Type B pancreatic cell (in vitro differentiated cells): Measurements from ENCODE around the gene ANKS6. TPM values are rescaled to one million over a fixed set of nuclear protein-coding genes. Genes with fewer than 3 reads are reported as not detected.
A peak's percentile ranks its signal among the peaks of the same experiment; 100 is the strongest.

ENCODE experiments used
- DNase-seq: peaks from one replicate; pipeline ENCODE4 v3.0.0; 2021; ENCODE audit warnings: mixed read lengths; ENCODE audit not compliant: unreplicated experiment; ENCODE audit errors: extremely low spot score
- H3K27ac Mint-ChIP-seq: 2 replicates; pipeline ENCODE4 v1.8.0; 2021; ENCODE audit warnings: mild to moderate bottlenecking, mixed read lengths
- H3K27me3 Mint-ChIP-seq: 2 replicates; pipeline ENCODE4 v1.8.0; 2021; ENCODE audit warnings: mixed read lengths
- H3K36me3 Mint-ChIP-seq: 2 replicates; pipeline ENCODE4 v1.8.0; 2021; ENCODE audit warnings: mixed read lengths
- H3K4me1 Mint-ChIP-seq: one replicate; pipeline ENCODE4 v1.8.0; 2021; ENCODE audit warnings: mixed read lengths; ENCODE audit not compliant: unreplicated experiment
- H3K4me3 Mint-ChIP-seq: 2 replicates; pipeline ENCODE4 v1.8.0; 2021; ENCODE audit warnings: mild to moderate bottlenecking, mixed read lengths
- H3K9me3 Mint-ChIP-seq: 2 replicates; pipeline ENCODE4 v1.8.0; 2021; ENCODE audit warnings: mixed read lengths
- total RNA-seq: library from RNA; stranded (reverse); gene quantifications from 2 replicates; pipeline ENCODE4 v1.2.1, GENCODE V29; 2021; ENCODE audit warnings: low replicate concordance
- TF ChIP-seq, protein P1 (sequence below): fragments of 200-600 bp; sonication (generic); conservative IDR thresholded peaks from 2 replicates; pipeline ENCODE4 v1.5.0; 2021; ENCODE audit warnings: antibody characterized with exemption, mild to moderate bottlenecking

Gene ANKS6
- total RNA-seq, 1 donor from 2014 or later, result 32.2 TPM

GRCh38 chr9:98795970-98796363 lies 388 bp downstream of the ANKS6 start:
- peak overlapping the region; percentile 88 for H3K4me3 Mint-ChIP-seq

DNA sequence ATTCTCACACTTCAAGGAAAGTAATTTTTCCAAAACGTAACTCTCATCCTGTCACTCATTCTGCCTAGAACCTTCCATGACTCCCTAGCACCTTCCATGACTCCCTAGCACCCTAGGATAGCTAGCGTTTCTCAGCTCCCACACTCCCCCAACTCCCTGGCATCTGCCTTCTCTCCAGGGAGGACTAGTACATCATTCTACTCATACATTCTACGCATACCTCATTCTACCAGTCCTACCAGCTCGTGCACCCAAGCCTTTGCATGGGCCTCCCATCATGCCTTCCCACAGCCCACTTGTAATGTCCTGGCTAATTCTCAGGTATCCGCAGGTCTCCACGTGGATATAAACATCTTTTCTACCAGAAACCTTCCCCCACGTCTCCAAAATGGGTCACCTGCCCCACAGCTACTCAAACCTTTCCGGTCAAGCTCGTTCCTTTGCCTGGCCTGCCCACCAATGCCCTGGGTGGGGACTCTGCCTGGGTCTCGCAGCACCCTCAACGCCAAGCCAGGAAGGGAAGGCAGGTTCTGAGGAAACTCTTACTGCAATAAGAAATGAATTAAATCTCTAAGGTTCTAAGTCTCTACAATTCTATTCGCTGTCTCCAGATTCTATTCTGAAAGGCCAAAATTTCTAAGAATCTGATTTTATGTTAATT lies 930 bp downstream of the ANKS6 start:
- Mint-ChIP-seq H3K4me3 (peak overlapping the region; percentile 88), H3K27ac (peak overlapping the region; percentile 76), H3K9me3 (no peaks in the 10 kb centered on the region), H3K36me3 (peaks cover 15% of the 10 kb centered on the region), H3K4me1 (peaks cover 35% of the 10 kb centered on the region), H3K27me3 (peaks cover 5% of the 10 kb centered on the region)
- DNase-seq, result peak; percentile 60
- TF ChIP-seq, protein P1, sequence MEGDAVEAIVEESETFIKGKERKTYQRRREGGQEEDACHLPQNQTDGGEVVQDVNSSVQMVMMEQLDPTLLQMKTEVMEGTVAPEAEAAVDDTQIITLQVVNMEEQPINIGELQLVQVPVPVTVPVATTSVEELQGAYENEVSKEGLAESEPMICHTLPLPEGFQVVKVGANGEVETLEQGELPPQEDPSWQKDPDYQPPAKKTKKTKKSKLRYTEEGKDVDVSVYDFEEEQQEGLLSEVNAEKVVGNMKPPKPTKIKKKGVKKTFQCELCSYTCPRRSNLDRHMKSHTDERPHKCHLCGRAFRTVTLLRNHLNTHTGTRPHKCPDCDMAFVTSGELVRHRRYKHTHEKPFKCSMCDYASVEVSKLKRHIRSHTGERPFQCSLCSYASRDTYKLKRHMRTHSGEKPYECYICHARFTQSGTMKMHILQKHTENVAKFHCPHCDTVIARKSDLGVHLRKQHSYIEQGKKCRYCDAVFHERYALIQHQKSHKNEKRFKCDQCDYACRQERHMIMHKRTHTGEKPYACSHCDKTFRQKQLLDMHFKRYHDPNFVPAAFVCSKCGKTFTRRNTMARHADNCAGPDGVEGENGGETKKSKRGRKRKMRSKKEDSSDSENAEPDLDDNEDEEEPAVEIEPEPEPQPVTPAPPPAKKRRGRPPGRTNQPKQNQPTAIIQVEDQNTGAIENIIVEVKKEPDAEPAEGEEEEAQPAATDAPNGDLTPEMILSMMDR, result no peak

More at GRCh38 chr9:98795970-98796363, 388 bp downstream of the ANKS6 start:
- Mint-ChIP-seq H3K36me3 (peaks cover 14% of the 10 kb centered on the region), H3K4me1 (peaks cover 33% of the 10 kb centered on the region), H3K9me3 (no peaks in the 10 kb centered on the region), H3K27ac (peak overlapping the region; percentile 76), H3K27me3 (peaks cover 5% of the 10 kb centered on the region)
- peak; percentile 71 for DNase-seq
- TF ChIP-seq, protein P1, result no peak

- H3K27me3 Mint-ChIP-seq, result peaks cover 5% of the 10 kb centered on the region
- DNase-seq, result peak; percentile 31
- H3K4me3 Mint-ChIP-seq, result peak overlapping the region; percentile 88
- peak overlapping the region; percentile 76 for H3K27ac Mint-ChIP-seq
- H3K9me3 Mint-ChIP-seq, result no peaks in the 10 kb centered on the region
- peaks cover 15% of the 10 kb centered on the region for H3K36me3 Mint-ChIP-seq
- H3K4me1 Mint-ChIP-seq, result peaks cover 35% of the 10 kb centered on the region
- TF ChIP-seq, protein P1, result no peak
Observed at GRCh38 chr9:98794802-98795201, 1.6 kb downstream of the ANKS6 start.

DNA sequence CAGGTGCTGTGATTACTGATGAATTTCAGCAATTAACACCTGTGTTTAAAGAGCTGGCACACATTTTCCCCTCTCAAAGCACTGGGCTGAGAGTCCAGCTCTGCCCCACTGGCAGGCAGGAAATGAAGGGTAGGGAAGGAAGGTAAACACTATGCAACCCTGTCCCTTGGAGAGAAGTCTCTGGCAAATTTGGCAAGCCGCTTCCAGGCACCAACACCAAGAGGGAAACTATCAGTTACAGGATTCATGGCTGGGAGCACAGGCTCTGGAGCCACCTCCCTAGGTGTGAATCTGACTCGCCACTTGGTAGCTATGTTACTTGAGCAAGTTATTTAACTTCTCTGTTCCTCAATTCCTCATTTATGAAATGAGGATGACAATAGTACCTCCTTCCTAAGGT lies 3.3 kb downstream of the ANKS6 start:
- Mint-ChIP-seq H3K27me3 (no peaks in the 10 kb centered on the region), H3K4me3 (no peak overlapping the region), H3K4me1 (peaks cover 35% of the 10 kb centered on the region), H3K36me3 (peaks cover 22% of the 10 kb centered on the region), H3K27ac (no peak overlapping the region), H3K9me3 (no peaks in the 10 kb centered on the region)
- TF ChIP-seq, protein P1, result no peak
- DNase-seq, result peak; percentile 43

- DNase-seq, result peak; percentile 60
- H3K4me1 Mint-ChIP-seq, result peaks cover 35% of the 10 kb centered on the region
- TF ChIP-seq, protein P1, result no peak
- peak overlapping the region; percentile 81 for H3K27ac Mint-ChIP-seq
- no peaks in the 10 kb centered on the region for H3K27me3 Mint-ChIP-seq
- peaks cover 26% of the 10 kb centered on the region for H3K36me3 Mint-ChIP-seq
- peak overlapping the region; percentile 28 for H3K4me3 Mint-ChIP-seq
- no peaks in the 10 kb centered on the region for H3K9me3 Mint-ChIP-seq
Observed at GRCh38 chr9:98791608-98792490, 4.5 kb downstream of the ANKS6 start.
